NCI-H1694 (cell line): ENCODE measurements around the gene SNX27.
"Not testable (repeated sequence)": the region's sequence is repeated elsewhere in the genome, so short reads cannot be mapped to it uniquely, and the experiment has no call there.

Source experiments
- DNase-seq: peaks from one replicate; lab custom pipeline; 2025; lab: John Stamatoyannopoulos, UW

The SNX27 gene

DNA sequence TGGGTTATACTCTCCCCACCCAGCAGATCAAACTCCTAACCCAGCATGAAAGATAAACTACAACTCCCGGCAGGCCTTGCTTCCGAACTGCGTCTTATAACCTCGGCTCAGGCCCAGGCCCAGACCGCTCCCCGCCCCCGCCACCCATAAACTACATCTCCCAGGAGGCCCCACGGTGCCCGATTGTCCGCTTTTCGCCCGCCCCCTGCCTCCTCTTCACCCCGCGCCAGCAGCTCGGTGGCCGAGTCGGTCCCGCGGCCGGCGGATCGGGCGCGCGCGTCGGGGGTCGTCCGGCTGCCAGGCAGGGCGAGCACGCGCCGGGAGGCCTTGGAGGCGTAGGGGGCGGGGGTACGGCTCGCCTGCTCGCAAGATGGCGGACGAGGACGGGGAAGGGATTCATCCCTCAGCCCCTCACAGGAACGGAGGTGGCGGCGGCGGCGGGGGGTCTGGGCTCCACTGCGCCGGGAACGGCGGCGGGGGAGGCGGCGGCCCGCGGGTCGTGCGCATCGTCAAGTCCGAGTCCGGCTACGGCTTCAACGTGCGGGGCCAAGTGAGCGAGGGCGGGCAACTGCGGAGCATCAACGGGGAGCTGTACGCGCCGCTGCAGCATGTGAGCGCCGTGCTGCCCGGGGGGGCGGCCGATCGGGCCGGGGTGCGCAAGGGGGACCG, at the start of gene SNX27:
Gene SNX27, plus strand, starts transcription at position 219 of the 669 bp plus-strand sequence. Its CDS starts 152 bp downstream, at position 371.
- DNase-seq = peak; percentile 91

DNA sequence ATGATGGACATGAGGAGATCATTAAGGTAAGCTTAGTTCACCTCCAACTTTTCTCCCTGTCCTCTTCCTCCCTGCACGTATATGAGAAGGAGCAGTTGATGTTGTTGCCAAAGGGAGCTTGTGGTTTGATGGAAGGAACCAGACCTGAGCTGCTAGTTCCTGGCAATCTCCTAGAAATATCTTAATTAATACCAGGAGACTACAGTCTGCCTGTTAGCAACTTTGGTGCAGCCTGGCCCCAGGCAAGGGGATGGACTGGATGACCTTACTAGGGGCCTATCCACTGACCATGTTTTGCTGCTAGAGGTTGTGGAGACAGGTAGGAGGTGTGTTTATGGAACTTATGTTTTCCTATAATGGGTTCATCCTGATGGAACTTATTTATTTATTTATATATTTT, 49.2 kb upstream of the SNX27 start:
- DNase-seq = no peak

GRCh38 chr1:151563376-151563775, 48.5 kb upstream of the SNX27 start:
- no peak for DNase-seq

DNA sequence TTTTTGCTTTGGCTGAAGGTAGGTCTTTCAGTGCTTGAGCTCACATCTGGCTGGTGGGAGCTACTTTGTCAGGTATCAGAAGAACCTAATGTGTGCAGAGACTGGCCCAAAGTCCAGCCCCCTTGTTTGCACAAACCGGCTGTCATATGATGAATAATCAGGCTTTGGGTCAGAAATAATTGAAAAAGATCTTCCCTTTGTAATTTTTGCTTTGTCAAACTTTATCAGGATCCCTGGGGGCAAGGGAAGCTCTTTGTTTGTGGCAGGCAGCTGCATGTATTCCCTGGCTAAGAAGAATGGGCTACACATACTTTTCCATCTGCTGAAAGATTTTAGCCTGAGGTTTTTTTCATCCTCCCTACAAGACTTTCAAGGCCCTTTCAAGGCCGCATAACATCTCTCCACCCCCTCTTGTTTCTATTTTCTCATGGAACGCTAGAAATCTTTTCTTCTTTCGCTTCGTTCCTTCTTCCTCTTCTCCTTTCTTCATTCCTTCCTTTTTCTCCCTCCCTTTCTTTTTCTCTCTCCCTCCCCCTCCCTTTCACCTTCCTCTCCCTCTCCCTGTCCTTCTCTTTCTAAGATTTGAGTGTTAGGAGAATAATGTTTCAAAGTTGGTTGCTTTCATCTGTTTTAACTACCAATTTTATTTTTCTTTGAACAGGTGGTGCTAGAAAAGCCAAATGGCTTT, 46.2 kb upstream of the SNX27 start:
- DNase-seq = no peak

- no peak for DNase-seq
Observed at GRCh38 chr1:151568626-151569088, 43.2 kb upstream of the SNX27 start.

- peak; percentile 7 for DNase-seq
Observed at GRCh38 chr1:151570819-151571218, 41.0 kb upstream of the SNX27 start.

DNA sequence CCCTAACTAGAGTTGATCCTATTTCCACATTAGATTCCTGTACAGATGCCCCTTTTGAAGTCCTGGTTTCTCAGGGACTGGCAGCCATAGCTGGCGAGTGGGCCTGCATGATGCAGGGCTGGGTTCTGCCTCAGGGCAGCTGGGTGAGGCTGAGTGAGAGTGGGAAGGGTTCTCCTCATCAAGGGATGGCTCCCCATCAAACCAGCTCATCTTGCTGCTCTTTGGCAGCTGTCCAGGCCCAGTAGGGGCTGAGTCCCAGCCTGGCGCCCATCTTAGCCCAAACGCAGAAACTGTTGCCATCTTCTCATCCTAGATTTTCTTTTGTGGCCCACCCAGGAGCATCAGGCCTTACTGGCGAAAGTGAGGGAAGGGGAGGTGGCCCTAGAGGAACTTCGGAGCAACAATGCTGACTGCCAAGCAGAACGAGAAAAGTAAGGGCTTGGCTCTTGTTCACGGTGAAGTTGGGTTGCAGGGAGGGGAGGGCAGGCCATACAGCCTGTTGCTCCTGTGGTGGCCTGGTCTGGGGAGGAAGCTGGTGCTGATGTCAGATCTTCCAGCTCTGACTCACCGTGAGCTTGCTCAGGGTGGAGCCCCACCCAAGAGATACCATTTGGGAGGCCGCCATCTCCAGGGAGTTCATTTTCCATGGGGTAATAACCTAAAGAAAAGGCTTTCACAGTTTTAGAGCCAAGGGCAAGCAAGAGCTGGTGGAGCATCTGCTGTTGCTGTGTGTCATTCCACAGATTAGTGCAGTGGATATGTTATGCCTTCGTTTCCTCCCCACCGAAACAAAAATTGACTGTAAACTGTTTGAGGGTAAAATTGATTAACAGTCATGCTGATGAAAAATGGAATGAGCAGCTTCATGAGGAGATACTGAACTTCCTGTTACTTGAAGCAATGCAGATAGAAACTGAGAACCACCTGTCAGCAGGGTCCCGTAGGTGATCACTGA, 37.0 kb upstream of the SNX27 start:
- DNase-seq = no peak

DNA sequence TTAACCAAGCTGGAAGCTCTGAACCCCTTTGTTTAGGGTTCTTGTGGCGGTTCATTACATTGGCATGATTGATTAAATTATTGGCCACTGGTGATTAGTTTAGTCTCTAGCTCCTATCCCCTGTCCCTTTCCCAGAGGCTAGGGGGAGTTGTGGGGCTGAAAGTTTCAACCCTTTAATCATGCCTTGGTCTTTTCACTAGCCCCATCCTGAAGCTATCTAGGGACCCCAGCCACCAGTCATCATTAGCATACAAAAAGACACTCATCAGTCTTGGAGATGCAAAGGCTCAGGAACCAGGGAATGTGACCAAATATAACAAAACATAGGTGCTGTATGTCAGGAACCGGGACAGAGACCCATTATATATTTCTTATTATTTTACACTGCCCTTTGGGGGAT, 34.7 kb upstream of the SNX27 start:
- no peak for DNase-seq

DNA sequence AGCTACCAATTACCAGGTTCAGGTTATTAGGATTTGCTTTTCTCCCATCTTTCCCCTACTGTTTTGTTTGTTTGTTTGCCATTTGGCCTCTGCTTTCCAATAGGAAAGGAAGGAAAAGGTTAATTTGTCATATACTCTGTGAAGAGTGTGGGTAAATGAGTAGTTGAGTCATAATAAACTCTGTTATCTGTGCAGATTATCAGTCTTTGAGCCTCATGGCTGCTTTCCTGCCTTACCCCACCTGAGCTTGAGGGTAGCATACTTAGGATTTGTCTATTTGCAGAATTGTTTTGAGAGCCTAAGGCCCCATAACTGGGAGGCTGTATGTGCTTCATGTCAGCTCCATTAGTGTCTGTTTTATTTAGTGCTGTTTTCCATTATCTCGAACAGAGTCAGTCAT, 32.9 kb upstream of the SNX27 start:
- no peak for DNase-seq

DNA sequence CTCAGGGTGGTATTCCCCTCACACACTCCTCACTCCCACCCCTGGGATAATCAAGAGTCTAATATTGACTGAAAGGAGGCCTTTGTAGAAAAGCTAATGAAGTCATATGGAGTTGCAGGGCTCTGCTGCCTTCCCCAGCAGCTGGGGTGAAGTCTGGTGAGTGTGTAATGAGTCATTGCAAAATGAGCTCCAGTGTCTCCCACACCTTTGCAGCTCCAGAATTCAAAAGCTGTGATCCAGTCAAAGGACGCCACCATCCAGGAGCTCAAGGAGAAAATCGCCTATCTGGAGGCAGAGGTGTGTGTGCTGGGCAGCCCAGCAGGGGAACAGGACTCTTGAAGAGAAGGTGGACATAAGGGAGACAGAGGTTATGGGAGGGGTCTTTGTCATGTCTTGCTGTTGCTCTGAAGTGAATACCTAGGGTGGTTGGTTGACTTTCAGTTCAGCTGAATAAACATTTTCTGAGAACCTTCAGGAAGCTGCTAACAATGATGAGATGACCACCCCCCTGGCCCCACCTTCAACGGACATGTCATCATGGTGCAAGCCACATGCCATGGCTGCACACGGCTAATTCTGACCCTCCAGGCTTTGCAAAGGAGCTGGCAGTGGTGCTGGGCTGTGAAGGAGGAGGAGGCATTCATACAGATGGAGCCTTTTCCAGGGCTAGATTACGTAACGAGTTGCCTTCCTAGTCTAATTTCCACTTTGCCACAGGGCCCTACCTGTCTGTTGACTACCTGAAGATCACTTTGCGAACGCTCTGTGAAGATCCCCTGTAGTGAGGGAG, 32.2 kb upstream of the SNX27 start:
- no peak for DNase-seq

DNA sequence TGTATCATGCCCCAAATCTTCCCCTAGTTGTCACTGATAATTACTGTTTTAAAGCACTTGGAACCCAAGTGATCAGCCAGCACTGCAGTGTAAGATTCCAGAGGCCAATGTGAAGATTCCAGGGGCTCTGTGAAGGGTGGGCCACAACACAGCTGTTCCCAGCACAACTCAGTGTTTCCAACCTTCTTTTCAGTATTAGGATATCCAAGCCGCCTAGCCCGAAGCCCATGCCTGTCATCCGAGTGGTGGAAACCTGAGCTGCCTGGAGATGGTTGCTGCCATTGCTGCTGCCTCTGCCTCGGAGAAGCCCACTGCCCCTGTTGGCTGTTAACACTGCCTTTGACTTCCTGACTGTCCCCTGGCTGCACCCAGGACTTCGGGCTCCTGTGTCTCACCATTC, 30.4 kb upstream of the SNX27 start:
- no peak for DNase-seq

- no peak for DNase-seq
Observed at GRCh38 chr1:151581921-151582320, 29.9 kb upstream of the SNX27 start.

- no peak for DNase-seq
Observed at GRCh38 chr1:151583796-151584195, 28.1 kb upstream of the SNX27 start.

GRCh38 chr1:151584278-151584677, 27.6 kb upstream of the SNX27 start:
- no peak for DNase-seq

DNA sequence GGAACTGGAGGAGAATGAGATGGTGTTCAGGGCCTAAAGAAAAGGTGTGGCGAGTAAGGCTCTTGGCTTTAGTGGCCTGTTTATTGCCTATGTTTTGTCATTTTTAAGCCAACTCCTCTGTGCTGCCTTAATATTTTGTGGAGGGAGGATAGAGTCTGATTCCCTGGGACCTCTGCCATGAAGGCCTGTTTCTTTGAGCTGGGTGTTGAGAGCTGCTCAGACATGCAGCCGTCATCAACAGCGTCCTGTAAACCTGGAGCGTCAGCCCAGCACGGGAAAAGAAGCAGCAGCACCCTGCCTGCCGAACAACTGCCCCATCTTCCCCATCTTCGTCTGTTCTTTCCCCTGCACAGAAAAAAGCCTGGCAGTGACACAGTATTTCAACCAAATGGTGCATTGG, 27.1 kb upstream of the SNX27 start:
- DNase-seq = no peak

GRCh38 chr1:151585622-151586021, 26.2 kb upstream of the SNX27 start:
- no peak for DNase-seq

DNA sequence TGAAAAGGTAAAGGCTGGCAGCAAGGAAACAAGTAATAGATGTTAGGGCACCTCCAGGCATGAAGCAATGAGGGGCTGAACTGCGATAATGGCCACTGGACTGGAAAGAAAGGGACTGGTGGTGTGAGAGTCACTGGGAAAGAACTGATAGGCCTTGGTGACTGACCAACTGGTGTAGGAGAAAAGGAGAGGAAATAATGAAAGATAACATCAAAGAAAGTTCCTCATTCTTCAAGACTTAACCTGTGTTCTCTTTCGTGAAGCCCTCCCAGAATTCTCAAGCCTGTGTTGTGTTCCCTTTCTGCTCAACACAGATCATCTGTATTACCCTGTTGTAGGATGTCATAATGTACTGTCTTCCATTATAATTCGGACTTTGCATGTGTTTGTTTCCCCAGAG, 20.9 kb upstream of the SNX27 start:
- no peak for DNase-seq

- DNase-seq = no peak
Observed at GRCh38 chr1:151593730-151594129, 18.1 kb upstream of the SNX27 start.

DNA sequence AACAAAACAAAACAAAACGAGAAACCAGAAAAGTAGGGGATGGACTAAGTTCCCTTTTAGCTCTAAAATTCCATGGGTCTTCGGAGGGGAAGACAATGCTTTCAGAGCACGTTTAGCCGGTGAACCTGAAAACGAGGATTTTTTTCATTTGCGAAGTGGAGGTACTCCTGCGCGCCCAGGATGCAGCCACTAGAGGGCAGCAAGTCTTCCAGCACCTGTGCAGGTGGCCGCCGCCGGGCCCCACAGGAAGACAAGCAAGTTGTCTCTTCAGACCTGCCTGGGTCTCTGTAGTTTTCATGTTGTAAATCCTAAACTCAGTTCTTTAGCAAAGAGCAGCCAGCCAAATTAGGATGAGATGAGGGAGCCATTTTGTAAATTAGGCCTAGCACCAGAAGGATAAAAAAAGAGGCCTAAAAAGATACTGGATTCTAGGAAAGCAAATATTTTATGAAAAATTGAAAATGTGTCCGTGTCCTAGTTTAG, 17.7 kb upstream of the SNX27 start:
- DNase-seq = peak; percentile 25

DNA sequence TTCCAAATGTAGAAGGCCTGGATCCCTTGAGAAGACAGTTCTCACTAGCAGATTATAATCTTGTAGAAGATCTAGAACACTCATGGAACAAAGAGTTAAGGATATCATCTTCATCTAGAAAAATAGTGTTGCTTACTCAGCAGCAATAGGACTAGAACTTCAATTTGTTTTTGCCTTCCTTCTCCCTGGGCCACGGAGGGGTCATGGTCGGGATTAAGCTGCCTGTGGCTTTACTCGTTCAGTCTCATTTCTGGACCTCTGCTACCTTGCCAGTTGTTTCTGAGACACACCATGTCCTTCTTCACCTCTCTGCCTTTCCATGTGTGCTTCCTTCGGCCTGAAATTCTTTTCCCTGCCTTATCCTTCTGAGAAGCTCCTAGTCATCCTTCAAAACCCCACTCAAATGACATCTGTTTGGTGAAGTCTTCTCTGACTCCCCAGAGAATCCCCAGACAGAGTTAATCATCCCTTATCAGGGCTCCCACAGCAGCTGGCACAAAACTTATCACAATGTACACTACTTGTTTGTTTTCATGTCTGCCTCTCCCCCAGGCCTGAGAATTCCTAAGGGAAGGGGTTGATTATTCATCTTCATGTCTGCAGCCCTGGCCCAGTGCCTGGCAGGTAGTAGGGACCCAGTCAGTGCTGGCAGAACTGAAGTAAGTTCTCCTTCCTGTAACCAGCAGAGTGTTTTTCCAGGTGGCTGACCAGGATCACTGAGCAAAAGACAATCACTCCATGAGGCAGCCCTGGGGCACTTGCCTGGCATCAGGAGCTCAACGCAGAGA, 15.5 kb upstream of the SNX27 start:
- no peak for DNase-seq

GRCh38 chr1:151602550-151602949, 9.3 kb upstream of the SNX27 start:
- not testable (repeated sequence) for DNase-seq
